SK-N-SH (cell line): Measurements from ENCODE around the gene ITSN1. TPM values are rescaled to one million over a fixed set of nuclear protein-coding genes. Genes with fewer than 3 reads are reported as not detected.

Experiments used
- CTCF ChIA-PET: fragments of 300-600, 350-600 bp; formaldehyde crosslinking; extraction: SDS; loops from one replicate; lab custom pipeline; 2021; lab: Yijun Ruan, JAX
- POLR2A ChIA-PET: fragments of 350-600 bp; sonication (Branson Sonifier 250); formaldehyde crosslinking; extraction: SDS; loops from one replicate; lab custom pipeline; 2020; ENCODE audit warnings: antibody characterized with exemption, inconsistent platforms; lab: Yijun Ruan, JAX
- DNase-seq: peaks from one replicate; pipeline ENCODE4 v3.0.0; 2012
- H2AFZ ChIP-seq: fragments of 200-600 bp; sonication (generic); 2 replicates; pipeline ENCODE4 v1.8.1; 2016; ENCODE audit warnings: antibody characterized with exemption, mild to moderate bottlenecking, low read depth
- H3F3A ChIP-seq: fragments of 200-600 bp; sonication (generic); replicated peaks from 2 replicates; pipeline ENCODE3; 2016; ENCODE audit warnings: antibody characterized with exemption, mild to moderate bottlenecking; ENCODE audit not compliant: insufficient read depth
- H3K27ac ChIP-seq, 2 experiments: fragments of 200-500 bp in 1 of 2; fragments of 200-600 bp in 1 of 2; sonication (Bioruptor generic) in 1 of 2; sonication (generic), shearing (Covaris generic) in 1 of 2; 2 replicates each; pipeline versions ENCODE4 v1.5.1 to v1.6.1; 2014 to 2016; ENCODE audit warnings: low read depth in 2 of 2, inconsistent platforms in 1 of 2, low read length in 1 of 2, mild to moderate bottlenecking in 1 of 2, mixed read lengths in 1 of 2
- H3K27me3 ChIP-seq: fragments of 200-600 bp; sonication (generic), shearing (Covaris generic); 2 replicates; pipeline ENCODE4 v1.6.1; 2016; ENCODE audit warnings: mixed run types; ENCODE audit not compliant: insufficient read depth
- H3K36me3 ChIP-seq, 2 experiments: fragments of 200-500 bp in 1 of 2; fragments of 200-600 bp in 1 of 2; sonication (Bioruptor generic) in 1 of 2; sonication (generic) in 1 of 2; replicated peaks in 1 of 2; 2 replicates each; pipeline versions ENCODE3 to v1.5.1; 2014 to 2016; ENCODE audit warnings: low read length in 1 of 2, mild to moderate bottlenecking in 1 of 2; ENCODE audit not compliant: insufficient read depth in 2 of 2, control insufficient read depth in 1 of 2
- H3K4me1 ChIP-seq, 2 experiments: fragments of 200-500 bp in 1 of 2; fragments of 200-600 bp in 1 of 2; sonication (Bioruptor generic) in 1 of 2; sonication (generic), shearing (Covaris generic) in 1 of 2; 2 replicates each; pipeline versions ENCODE4 v1.5.1 to v1.6.1; 2014 to 2016; ENCODE audit warnings: low read depth in 1 of 2, low read length in 1 of 2, mixed run types in 1 of 2; ENCODE audit not compliant: insufficient read depth in 2 of 2, control insufficient read depth in 1 of 2
- H3K4me2 ChIP-seq: fragments of 200-600 bp; sonication (generic), shearing (Covaris generic); 2 replicates; pipeline ENCODE4 v1.6.1; 2017; ENCODE audit warnings: mixed run types
- H3K4me3 ChIP-seq, 2 experiments: fragments of 200-500 bp in 1 of 2; fragments of 200-600 bp in 1 of 2; sonication (Bioruptor generic) in 1 of 2; sonication (generic), shearing (Covaris generic) in 1 of 2; 2 replicates each; pipeline versions ENCODE4 v1.5.1 to v1.8.1; 2014 to 2016; ENCODE audit warnings: low read depth in 2 of 2, inconsistent platforms in 1 of 2, low read length in 1 of 2, mild to moderate bottlenecking in 1 of 2, mixed read lengths in 1 of 2, moderate library complexity in 1 of 2
- H3K79me2 ChIP-seq: fragments of 200-600 bp; sonication (generic); 2 replicates; pipeline ENCODE4 v1.8.1; 2017; ENCODE audit warnings: mild to moderate bottlenecking; ENCODE audit not compliant: insufficient read depth
- H3K9ac ChIP-seq: fragments of 200-600 bp; sonication (generic); 2 replicates; pipeline ENCODE4 v1.6.1; 2017; ENCODE audit warnings: mixed run types
- H3K9me2 ChIP-seq: fragments of 200-600 bp; sonication (generic); 2 replicates; pipeline ENCODE4 v1.6.1; 2017; ENCODE audit warnings: mixed run types
- H3K9me3 ChIP-seq: fragments of 200-600 bp; sonication (generic); 2 replicates; pipeline ENCODE4 v1.6.1; 2017; ENCODE audit warnings: mixed run types, mild to moderate bottlenecking, moderate library complexity
- H4K20me1 ChIP-seq: fragments of 200-600 bp; sonication (generic); 2 replicates; pipeline ENCODE4 v1.6.1; 2017; ENCODE audit warnings: mild to moderate bottlenecking, mixed run types; ENCODE audit not compliant: insufficient read depth
- EP300 ChIP-seq, 2 experiments: IDR thresholded peaks; 2 replicates each; pipeline versions ENCODE4 v1.4.0 to v1.6.1; 2012; ENCODE audit warnings: borderline replicate concordance in 1 of 2, low read depth in 1 of 2, low read length in 1 of 2
- FOXJ3 ChIP-seq: sonication (generic); formaldehyde crosslinking; IDR thresholded peaks from 2 replicates; pipeline ENCODE4 v1.5.1; 2020; ENCODE audit warnings: mild to moderate bottlenecking, missing genetic modification reagents
- GABPA ChIP-seq: IDR thresholded peaks from 2 replicates; pipeline ENCODE4 v1.4.0; 2012; ENCODE audit warnings: low read depth, mild to moderate bottlenecking
- MXI1 ChIP-seq: IDR thresholded peaks from 2 replicates; pipeline ENCODE4 v1.6.1; 2012; ENCODE audit warnings: mild to moderate bottlenecking, low read depth, low read length, improper control_type of control experiment
- RCOR1 ChIP-seq: fragments of 150-350 bp; IDR thresholded peaks from 2 replicates; pipeline ENCODE4 v1.6.1; 2017; ENCODE audit warnings: antibody characterized with exemption, low read length
- SIN3A ChIP-seq: IDR thresholded peaks from 2 replicates; pipeline ENCODE4 v1.6.1; 2012; ENCODE audit warnings: low read depth, mild to moderate bottlenecking, low read length, moderate library complexity, borderline replicate concordance
- TEAD4 ChIP-seq: IDR thresholded peaks from 2 replicates; pipeline ENCODE4 v1.4.0; 2012; ENCODE audit warnings: mild to moderate bottlenecking, borderline replicate concordance; ENCODE audit not compliant: insufficient read depth
- YY1 ChIP-seq: IDR thresholded peaks from 2 replicates; pipeline ENCODE4 v1.4.0; 2012; ENCODE audit warnings: low read depth, mild to moderate bottlenecking
- WGBS: methylation state at CpG from one replicate; pipeline ENCODE4 v1.1.6; 2017; ENCODE audit warnings: low lambda C conversion rate; 5-methylcytosine and 5-hydroxymethylcytosine counted together
- polyA plus RNA-seq, 3 experiments: library from polyadenylated mRNA; depleted of rRNA; stranded (reverse); fragments of >200 nt; gene quantifications; 2 replicates each; pipeline ENCODE4 v1.2.3, GENCODE V29; 2012
- TF ChIP-seq, protein P1 (sequence below): IDR thresholded peaks from 2 replicates; pipeline ENCODE4 v1.4.0; 2012; ENCODE audit warnings: low read depth, borderline replicate concordance
- TF ChIP-seq, protein P2 (sequence below): IDR thresholded peaks from 2 replicates; pipeline ENCODE4 v1.4.0; 2012; ENCODE audit warnings: low read depth, borderline replicate concordance
- TF ChIP-seq, protein P3 (sequence below): IDR thresholded peaks from 2 replicates; pipeline ENCODE4; 2012
- TF ChIP-seq, protein P4 (sequence below): fragments of 150-350 bp; IDR thresholded peaks from 2 replicates; pipeline ENCODE4 v1.6.1; 2017; ENCODE audit warnings: antibody characterized with exemption, low read length, low read depth, borderline replicate concordance
- TF ChIP-seq, protein P5 (sequence below): fragments of 200-600 bp; sonication (generic); IDR thresholded peaks from 2 replicates; pipeline ENCODE4 v1.6.1; 2017; ENCODE audit warnings: antibody characterized with exemption, mild to moderate bottlenecking, moderate library complexity

Gene ITSN1
- polyA plus RNA-seq, 1 of the 3 experiments (the other 2 are of a cell fraction), result 27.8 TPM

DNA sequence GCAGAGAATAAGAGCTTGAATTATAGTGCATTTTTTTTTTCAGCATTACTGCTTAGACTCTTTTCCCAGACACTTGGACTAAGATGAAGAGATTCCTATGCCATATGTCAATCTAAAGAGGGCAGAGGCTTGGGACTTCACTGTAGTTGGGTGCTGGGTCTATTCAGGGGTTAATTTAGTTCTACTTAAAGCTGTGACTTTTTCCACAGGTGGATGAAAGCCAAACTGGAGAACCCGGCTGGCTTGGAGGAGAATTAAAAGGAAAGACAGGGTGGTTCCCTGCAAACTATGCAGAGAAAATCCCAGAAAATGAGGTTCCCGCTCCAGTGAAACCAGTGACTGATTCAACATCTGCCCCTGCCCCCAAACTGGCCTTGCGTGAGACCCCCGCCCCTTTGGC is 168.5 kb downstream of the ITSN1 start:
- Histone ChIP-seq H3K4me1 (no peaks in the 10 kb centered on the region; a peak in 1 of 4 replicates), H3K79me2 (no peaks in the 10 kb centered on the region), H3K4me3 (no peak overlapping the region), H2AFZ (no peak overlapping the region), H4K20me1 (no peaks in the 10 kb centered on the region), H3F3A (no peaks in the 10 kb centered on the region), H3K4me2 (no peak overlapping the region), H3K27ac (no peak overlapping the region), H3K27me3 (no peaks in the 10 kb centered on the region), H3K9me2 (no peaks in the 10 kb centered on the region), H3K36me3 (peaks cover 10 to 18% of the 10 kb centered on the region in 2 experiments), H3K9me3 (no peaks in the 10 kb centered on the region), H3K9ac (no peak overlapping the region)
- CTCF ChIA-PET, result no interaction called here
- TF ChIP-seq, protein P1, sequence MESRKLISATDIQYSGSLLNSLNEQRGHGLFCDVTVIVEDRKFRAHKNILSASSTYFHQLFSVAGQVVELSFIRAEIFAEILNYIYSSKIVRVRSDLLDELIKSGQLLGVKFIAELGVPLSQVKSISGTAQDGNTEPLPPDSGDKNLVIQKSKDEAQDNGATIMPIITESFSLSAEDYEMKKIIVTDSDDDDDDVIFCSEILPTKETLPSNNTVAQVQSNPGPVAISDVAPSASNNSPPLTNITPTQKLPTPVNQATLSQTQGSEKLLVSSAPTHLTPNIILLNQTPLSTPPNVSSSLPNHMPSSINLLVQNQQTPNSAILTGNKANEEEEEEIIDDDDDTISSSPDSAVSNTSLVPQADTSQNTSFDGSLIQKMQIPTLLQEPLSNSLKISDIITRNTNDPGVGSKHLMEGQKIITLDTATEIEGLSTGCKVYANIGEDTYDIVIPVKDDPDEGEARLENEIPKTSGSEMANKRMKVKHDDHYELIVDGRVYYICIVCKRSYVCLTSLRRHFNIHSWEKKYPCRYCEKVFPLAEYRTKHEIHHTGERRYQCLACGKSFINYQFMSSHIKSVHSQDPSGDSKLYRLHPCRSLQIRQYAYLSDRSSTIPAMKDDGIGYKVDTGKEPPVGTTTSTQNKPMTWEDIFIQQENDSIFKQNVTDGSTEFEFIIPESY, result no peak
- DNase-seq, result no peak
- POLR2A ChIA-PET, result no interaction called here
- WGBS, result 92% methylated on average over 4 of the region's 4 CpGs

DNA sequence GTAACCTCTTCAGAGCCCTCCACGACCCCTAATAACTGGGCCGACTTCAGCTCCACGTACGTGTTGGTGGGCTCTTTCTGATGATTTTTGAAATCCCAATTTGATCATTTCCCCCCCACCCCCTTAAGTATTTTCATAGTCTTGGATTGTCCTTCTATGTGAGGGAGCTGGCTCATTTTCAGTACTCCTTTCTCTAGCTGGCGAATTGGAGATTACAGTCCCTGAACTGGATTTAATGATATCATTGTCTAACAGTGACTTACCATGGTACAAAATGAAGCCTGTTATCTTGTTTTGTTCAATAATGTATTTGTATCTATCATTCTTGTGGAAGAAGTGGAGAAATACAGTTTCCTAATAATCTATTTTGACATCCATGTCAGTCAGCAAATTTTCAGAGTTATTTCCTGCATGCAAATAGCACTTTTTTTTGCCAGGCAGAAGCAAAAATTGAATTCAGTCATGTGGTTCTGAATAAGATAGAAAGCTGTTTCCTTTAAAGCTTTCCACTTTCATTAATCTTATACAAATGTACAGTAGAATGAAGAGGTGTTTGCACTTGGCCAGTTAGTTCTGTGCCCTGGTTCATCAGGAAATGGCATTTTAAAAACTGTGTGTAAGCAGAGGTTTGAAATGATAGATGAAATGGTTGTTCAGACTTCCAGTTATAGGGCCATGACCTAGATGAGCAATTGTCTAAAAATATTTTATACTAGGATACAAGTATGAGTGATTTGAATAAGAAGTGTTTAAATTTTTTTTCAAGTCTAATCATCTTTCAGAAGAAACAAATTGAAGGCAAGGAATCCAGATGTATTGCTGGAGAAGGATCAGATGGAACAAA is 169.1 kb downstream of the ITSN1 start:
- Histone ChIP-seq H3K27ac (no peak overlapping the region), H3K4me2 (no peak overlapping the region), H3F3A (no peaks in the 10 kb centered on the region), H3K79me2 (no peaks in the 10 kb centered on the region), H3K36me3 (peaks cover 13 to 21% of the 10 kb centered on the region in 2 experiments), H2AFZ (no peak overlapping the region), H3K9me2 (no peaks in the 10 kb centered on the region), H3K9ac (no peak overlapping the region), H4K20me1 (no peaks in the 10 kb centered on the region), H3K4me3 (no peak overlapping the region), H3K4me1 (no peaks in the 10 kb centered on the region; a peak in 1 of 4 replicates), H3K27me3 (no peaks in the 10 kb centered on the region), H3K9me3 (no peaks in the 10 kb centered on the region)
- WGBS, result 95% methylated on average over 5 of the region's 5 CpGs
- POLR2A ChIA-PET, result no interaction called here
- CTCF ChIA-PET, result no interaction called here
- DNase-seq, result no peak
- TF ChIP-seq TEAD4, result no peak
- TF ChIP-seq, protein P2, sequence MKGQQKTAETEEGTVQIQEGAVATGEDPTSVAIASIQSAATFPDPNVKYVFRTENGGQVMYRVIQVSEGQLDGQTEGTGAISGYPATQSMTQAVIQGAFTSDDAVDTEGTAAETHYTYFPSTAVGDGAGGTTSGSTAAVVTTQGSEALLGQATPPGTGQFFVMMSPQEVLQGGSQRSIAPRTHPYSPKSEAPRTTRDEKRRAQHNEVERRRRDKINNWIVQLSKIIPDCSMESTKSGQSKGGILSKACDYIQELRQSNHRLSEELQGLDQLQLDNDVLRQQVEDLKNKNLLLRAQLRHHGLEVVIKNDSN, result no peak
- no peak for TF ChIP-seq YY1
- no peak for TF ChIP-seq GABPA
- TF ChIP-seq EP300 (IDR thresholded peaks at IDR 0.05; ENCODE audit: borderline replicate concordance in 1 of 2, low read depth in 1 of 2, low read length in 1 of 2), result no peak
- no peak for TF ChIP-seq RCOR1
- no peak for TF ChIP-seq FOXJ3 (CRISPR knock-in tag)
- no peak for TF ChIP-seq MXI1
- TF ChIP-seq, protein P3, sequence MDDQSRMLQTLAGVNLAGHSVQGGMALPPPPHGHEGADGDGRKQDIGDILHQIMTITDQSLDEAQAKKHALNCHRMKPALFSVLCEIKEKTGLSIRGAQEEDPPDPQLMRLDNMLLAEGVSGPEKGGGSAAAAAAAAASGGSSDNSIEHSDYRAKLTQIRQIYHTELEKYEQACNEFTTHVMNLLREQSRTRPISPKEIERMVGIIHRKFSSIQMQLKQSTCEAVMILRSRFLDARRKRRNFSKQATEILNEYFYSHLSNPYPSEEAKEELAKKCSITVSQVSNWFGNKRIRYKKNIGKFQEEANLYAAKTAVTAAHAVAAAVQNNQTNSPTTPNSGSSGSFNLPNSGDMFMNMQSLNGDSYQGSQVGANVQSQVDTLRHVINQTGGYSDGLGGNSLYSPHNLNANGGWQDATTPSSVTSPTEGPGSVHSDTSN, result no peak
- TF ChIP-seq, protein P1, result no peak
- TF ChIP-seq, protein P4, sequence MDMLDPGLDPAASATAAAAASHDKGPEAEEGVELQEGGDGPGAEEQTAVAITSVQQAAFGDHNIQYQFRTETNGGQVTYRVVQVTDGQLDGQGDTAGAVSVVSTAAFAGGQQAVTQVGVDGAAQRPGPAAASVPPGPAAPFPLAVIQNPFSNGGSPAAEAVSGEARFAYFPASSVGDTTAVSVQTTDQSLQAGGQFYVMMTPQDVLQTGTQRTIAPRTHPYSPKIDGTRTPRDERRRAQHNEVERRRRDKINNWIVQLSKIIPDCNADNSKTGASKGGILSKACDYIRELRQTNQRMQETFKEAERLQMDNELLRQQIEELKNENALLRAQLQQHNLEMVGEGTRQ, result no peak
- no peak for TF ChIP-seq SIN3A
- TF ChIP-seq, protein P5, sequence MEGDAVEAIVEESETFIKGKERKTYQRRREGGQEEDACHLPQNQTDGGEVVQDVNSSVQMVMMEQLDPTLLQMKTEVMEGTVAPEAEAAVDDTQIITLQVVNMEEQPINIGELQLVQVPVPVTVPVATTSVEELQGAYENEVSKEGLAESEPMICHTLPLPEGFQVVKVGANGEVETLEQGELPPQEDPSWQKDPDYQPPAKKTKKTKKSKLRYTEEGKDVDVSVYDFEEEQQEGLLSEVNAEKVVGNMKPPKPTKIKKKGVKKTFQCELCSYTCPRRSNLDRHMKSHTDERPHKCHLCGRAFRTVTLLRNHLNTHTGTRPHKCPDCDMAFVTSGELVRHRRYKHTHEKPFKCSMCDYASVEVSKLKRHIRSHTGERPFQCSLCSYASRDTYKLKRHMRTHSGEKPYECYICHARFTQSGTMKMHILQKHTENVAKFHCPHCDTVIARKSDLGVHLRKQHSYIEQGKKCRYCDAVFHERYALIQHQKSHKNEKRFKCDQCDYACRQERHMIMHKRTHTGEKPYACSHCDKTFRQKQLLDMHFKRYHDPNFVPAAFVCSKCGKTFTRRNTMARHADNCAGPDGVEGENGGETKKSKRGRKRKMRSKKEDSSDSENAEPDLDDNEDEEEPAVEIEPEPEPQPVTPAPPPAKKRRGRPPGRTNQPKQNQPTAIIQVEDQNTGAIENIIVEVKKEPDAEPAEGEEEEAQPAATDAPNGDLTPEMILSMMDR, result no peak
